Panc1 (cell line): Measurements from ENCODE around the gene CD6. TPM values are rescaled to one million over a fixed set of nuclear protein-coding genes. Genes with fewer than 3 reads are reported as not detected.

Experiments
- ATAC-seq: fragments of 200-7000 bp; cut with Tn5 transposase; 2 replicates; pipeline ENCODE4 v1.9.1; 2020; ENCODE audit warnings: mild to moderate bottlenecking, moderate library complexity
- BruUV-seq: library from RNA; stranded (reverse); fragments of 400-500 nt; replicated peaks from 2 replicates; lab custom pipeline; 2021; lab: Mats Ljungman, UMichigan
- CTCF ChIA-PET: fragments of 300-600 bp; sonication (Branson Sonifier 250); formaldehyde crosslinking; loops from one replicate; lab custom pipeline; 2022; ENCODE audit warnings: antibody characterized with exemption; lab: Charles Lee
- POLR2A ChIA-PET: fragments of 300-600 bp; sonication (Branson Sonifier 250); formaldehyde crosslinking; loops from one replicate; lab custom pipeline; 2022; ENCODE audit warnings: antibody characterized with exemption; lab: Charles Lee
- DNase-seq: peaks from one replicate; pipeline ENCODE4 v3.0.0-alpha.2; 2010; ENCODE audit warnings: low read depth, low spot score
- H3K27ac ChIP-seq: 2 replicates; pipeline ENCODE4 v1.5.1; 2011; ENCODE audit warnings: mild to moderate bottlenecking, low read length, inconsistent platforms
- H3K27me3 ChIP-seq: fragments of 200-500 bp; sonication (Bioruptor generic); 2 replicates; pipeline ENCODE4 v1.6.0; 2014; ENCODE audit warnings: low read length, inconsistent platforms; ENCODE audit not compliant: control insufficient read depth, insufficient read depth
- H3K36me3 ChIP-seq: fragments of 200-500 bp; sonication (Bioruptor generic); 2 replicates; pipeline ENCODE4 v1.5.1; 2014; ENCODE audit warnings: inconsistent platforms, mild to moderate bottlenecking, low read length, moderate library complexity; ENCODE audit not compliant: control insufficient read depth, insufficient read depth
- H3K4me1 ChIP-seq: 2 replicates; pipeline ENCODE4 v1.5.1; 2011; ENCODE audit warnings: inconsistent platforms, mild to moderate bottlenecking, low read length, moderate library complexity; ENCODE audit not compliant: control insufficient read depth, insufficient read depth
- H3K4me3 ChIP-seq, 2 experiments: 2 replicates each; pipeline ENCODE4 v1.5.1; 2011 to 2012; ENCODE audit warnings: low read depth in 2 of 2, low read length in 2 of 2, mild to moderate bottlenecking in 2 of 2, inconsistent platforms in 1 of 2, moderate library complexity in 1 of 2
- H3K9me3 ChIP-seq: fragments of 200-500 bp; sonication (Bioruptor generic); 2 replicates; pipeline ENCODE4 v1.5.1; 2014; ENCODE audit warnings: low read depth, mild to moderate bottlenecking, inconsistent platforms, low read length, moderate library complexity; ENCODE audit not compliant: control insufficient read depth, insufficient read depth
- POLR2AphosphoS5 ChIP-seq: IDR thresholded peaks from 2 replicates; pipeline ENCODE4 v1.6.1; 2012; ENCODE audit warnings: mild to moderate bottlenecking, low read depth, low read length, moderate library complexity
- SIN3A ChIP-seq: IDR thresholded peaks from 2 replicates; pipeline ENCODE4 v1.6.1; 2012; ENCODE audit warnings: low read depth, mild to moderate bottlenecking, low read length, moderate library complexity, borderline replicate concordance; ENCODE audit not compliant: insufficient read depth
- TCF7L2 ChIP-seq: IDR thresholded peaks from 2 replicates; pipeline ENCODE4 v1.6.1; 2011; ENCODE audit warnings: mild to moderate bottlenecking, low read depth, low read length, inconsistent platforms
- in situ Hi-C: cut with HindIII; loops from 2 replicates; pipeline ENCODE4 v1.10.0; 2016; ENCODE audit warnings: low sequenced_read_pairs, low pct_unique_long_range_greater_than_20kb
- intact Hi-C: fragments of 100-400 bp; cut with micrococcal nuclease; formaldehyde crosslinking; loops from one replicate; pipeline ENCODE4 v1.10.0; 2022; ENCODE audit not compliant: unreplicated experiment
- total RNA-seq: library from RNA; stranded (reverse); gene quantifications from one replicate; pipeline ENCODE4 v1.2.1, GENCODE V29; 2021; ENCODE audit not compliant: unreplicated experiment
- TF ChIP-seq, protein P1 (sequence below): fragments of 450-650 bp; IDR thresholded peaks from 2 replicates; pipeline ENCODE4 v1.5.1; 2017; ENCODE audit warnings: mild to moderate bottlenecking
- TF ChIP-seq, protein P2 (sequence below), 2 experiments: IDR thresholded peaks; 2 replicates each; pipeline ENCODE4 v1.6.1; 2011 to 2012; ENCODE audit warnings: low read depth in 2 of 2, control low read depth in 1 of 2, low read length in 1 of 2, mild to moderate bottlenecking in 1 of 2, moderate library complexity in 1 of 2; ENCODE audit not compliant: insufficient read depth in 1 of 2

The CD6 gene
- total RNA-seq, 1 experiment from 2014 or later, result 1.1 TPM

DNA sequence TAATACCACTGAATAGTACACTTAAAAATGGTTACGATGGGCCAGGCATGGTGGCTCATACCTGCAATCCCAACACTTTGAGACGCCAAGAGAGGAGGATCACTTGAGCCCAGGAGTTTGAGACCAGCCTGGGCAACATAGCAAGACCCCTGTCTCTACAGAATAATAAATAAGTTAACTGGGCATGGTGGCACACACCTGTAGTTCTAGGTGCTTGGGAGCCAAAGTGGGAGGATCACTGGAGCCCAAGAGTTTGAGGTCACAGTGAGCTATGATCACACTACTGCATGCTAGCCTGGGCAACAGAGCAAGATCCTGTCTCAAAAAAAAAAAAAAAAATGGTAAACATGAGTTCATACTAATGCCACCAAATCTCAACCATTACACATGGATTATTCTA is 61.3 kb downstream of the CD6 start:
- ChIA-PET CTCF (no interaction called here), POLR2A (no interaction called here)
- BruUV-seq, result no TSS peak
- DNase-seq (no peak), ATAC-seq (no peak)
- Histone ChIP-seq H3K4me3 (no peak overlapping the region), H3K36me3 (no peaks in the 10 kb centered on the region), H3K4me1 (no peaks in the 10 kb centered on the region), H3K27me3 (no peaks in the 10 kb centered on the region), H3K27ac (no peak overlapping the region), H3K9me3 (no peaks in the 10 kb centered on the region)
- in situ Hi-C loops, result no loop called here
- no peak for TF ChIP-seq TCF7L2
- TF ChIP-seq POLR2AphosphoS5, result no peak
- TF ChIP-seq, protein P1, sequence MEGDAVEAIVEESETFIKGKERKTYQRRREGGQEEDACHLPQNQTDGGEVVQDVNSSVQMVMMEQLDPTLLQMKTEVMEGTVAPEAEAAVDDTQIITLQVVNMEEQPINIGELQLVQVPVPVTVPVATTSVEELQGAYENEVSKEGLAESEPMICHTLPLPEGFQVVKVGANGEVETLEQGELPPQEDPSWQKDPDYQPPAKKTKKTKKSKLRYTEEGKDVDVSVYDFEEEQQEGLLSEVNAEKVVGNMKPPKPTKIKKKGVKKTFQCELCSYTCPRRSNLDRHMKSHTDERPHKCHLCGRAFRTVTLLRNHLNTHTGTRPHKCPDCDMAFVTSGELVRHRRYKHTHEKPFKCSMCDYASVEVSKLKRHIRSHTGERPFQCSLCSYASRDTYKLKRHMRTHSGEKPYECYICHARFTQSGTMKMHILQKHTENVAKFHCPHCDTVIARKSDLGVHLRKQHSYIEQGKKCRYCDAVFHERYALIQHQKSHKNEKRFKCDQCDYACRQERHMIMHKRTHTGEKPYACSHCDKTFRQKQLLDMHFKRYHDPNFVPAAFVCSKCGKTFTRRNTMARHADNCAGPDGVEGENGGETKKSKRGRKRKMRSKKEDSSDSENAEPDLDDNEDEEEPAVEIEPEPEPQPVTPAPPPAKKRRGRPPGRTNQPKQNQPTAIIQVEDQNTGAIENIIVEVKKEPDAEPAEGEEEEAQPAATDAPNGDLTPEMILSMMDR, result no peak
- TF ChIP-seq SIN3A, result no peak
- TF ChIP-seq, protein P2, sequence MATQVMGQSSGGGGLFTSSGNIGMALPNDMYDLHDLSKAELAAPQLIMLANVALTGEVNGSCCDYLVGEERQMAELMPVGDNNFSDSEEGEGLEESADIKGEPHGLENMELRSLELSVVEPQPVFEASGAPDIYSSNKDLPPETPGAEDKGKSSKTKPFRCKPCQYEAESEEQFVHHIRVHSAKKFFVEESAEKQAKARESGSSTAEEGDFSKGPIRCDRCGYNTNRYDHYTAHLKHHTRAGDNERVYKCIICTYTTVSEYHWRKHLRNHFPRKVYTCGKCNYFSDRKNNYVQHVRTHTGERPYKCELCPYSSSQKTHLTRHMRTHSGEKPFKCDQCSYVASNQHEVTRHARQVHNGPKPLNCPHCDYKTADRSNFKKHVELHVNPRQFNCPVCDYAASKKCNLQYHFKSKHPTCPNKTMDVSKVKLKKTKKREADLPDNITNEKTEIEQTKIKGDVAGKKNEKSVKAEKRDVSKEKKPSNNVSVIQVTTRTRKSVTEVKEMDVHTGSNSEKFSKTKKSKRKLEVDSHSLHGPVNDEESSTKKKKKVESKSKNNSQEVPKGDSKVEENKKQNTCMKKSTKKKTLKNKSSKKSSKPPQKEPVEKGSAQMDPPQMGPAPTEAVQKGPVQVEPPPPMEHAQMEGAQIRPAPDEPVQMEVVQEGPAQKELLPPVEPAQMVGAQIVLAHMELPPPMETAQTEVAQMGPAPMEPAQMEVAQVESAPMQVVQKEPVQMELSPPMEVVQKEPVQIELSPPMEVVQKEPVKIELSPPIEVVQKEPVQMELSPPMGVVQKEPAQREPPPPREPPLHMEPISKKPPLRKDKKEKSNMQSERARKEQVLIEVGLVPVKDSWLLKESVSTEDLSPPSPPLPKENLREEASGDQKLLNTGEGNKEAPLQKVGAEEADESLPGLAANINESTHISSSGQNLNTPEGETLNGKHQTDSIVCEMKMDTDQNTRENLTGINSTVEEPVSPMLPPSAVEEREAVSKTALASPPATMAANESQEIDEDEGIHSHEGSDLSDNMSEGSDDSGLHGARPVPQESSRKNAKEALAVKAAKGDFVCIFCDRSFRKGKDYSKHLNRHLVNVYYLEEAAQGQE (IDR thresholded peaks at IDR 0.05; ENCODE audit: insufficient read depth in 1 of 2, low read depth in 2 of 2, low read length in 1 of 2), result no peak
- intact Hi-C loops, result no loop called here

DNA sequence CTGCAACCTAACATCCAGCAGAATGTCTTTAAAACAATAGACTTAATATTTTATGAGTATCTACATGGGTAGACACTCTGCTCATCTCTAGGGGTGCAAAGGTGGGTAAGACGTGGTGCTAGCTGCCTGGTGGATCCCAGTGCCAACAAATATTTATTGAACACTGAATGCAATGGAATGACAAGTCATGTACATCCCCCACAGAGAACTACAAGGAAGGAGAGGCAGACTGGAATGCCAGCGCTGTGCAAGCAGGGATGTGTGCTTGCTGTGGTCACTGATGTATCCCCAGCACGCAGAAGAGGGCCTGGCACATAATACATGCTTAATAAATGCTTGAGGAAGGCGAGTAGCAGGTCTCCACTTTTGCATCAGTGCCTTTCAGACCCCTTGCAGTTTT is 61.9 kb downstream of the CD6 start:
- TF ChIP-seq, protein P1, result no peak
- TF ChIP-seq, protein P2 (IDR thresholded peaks at IDR 0.05; ENCODE audit: insufficient read depth in 1 of 2, low read depth in 2 of 2, low read length in 1 of 2), result no peak
- TF ChIP-seq POLR2AphosphoS5, result no peak
- no peak for TF ChIP-seq TCF7L2
- TF ChIP-seq SIN3A, result no peak
- in situ Hi-C loops, result no loop called here
- H3K4me3 ChIP-seq, result no peak overlapping the region
- no peaks in the 10 kb centered on the region for H3K4me1 ChIP-seq
- no peak overlapping the region for H3K27ac ChIP-seq
- no peaks in the 10 kb centered on the region for H3K36me3 ChIP-seq
- DNase-seq (no peak), ATAC-seq (no peak)
- H3K27me3 ChIP-seq, result no peaks in the 10 kb centered on the region
- BruUV-seq, result no TSS peak
- ChIA-PET CTCF (no interaction called here), POLR2A (no interaction called here)
- intact Hi-C loops, result no loop called here
- no peaks in the 10 kb centered on the region for H3K9me3 ChIP-seq
